ENCODE measurements around the gene SDR39U1. TPM values are rescaled to one million over a fixed set of nuclear protein-coding genes. Genes with fewer than 3 reads are reported as not detected.
A peak's percentile ranks its signal among the peaks of the same experiment; 100 is the strongest.

The SDR39U1 gene
- total RNA-seq, 1 experiment from 2014 or later = 61.8 TPM

GRCh38 chr14:24411443-24412389 lies 30.9 kb downstream of the SDR39U1 start:
- intact Hi-C loops (cut with micrococcal nuclease) = loop anchor here (1.0 kb wide), 1 partner anchor 46 kb away; no protein-coding TSS in a partner anchor
- Histone ChIP-seq H3K27me3 (ENCODE audit: insufficient read depth, low read length) (no peaks in the 10 kb centered on the region), H3K4me3 (replicated peaks in 1 of 2; ENCODE audit: low read depth in 1 of 2, low read length in 2 of 2) (no peak overlapping the region), H3K4me2 (ENCODE audit: low read length) (no peak overlapping the region), H3K36me3 (ENCODE audit: control insufficient read depth in 1 of 2, insufficient read depth in 2 of 2, low read length in 2 of 2) (no peaks in the 10 kb centered on the region), H3K9me2 (ENCODE audit: insufficient read depth) (no peaks in the 10 kb centered on the region), H3K4me1 (ENCODE audit: control insufficient read depth in 1 of 2, insufficient read depth in 2 of 2, low read length in 2 of 2) (no peaks in the 10 kb centered on the region), H3K79me2 (ENCODE audit: insufficient read depth, low read length) (no peaks in the 10 kb centered on the region), H3K9ac (ENCODE audit: low read length) (no peak overlapping the region), H4K20me1 (ENCODE audit: insufficient read depth) (no peaks in the 10 kb centered on the region), H2AFZ (ENCODE audit: low read depth, low read length, poor library complexity, severe bottlenecking) (peak overlapping the region; percentile 34), H3K27ac (ENCODE audit: low read depth, low read length) (no peak overlapping the region), H3K9me3 (ENCODE audit: control insufficient read depth in 1 of 2, insufficient read depth in 1 of 2, low read depth in 1 of 2, low read length in 2 of 2) (no peaks in the 10 kb centered on the region)
- TF ChIP-seq JUND (IDR thresholded peaks at IDR 0.05) (no peak), SRF (IDR thresholded peaks at IDR 0.05; ENCODE audit: low read depth) (no peak), ZNF274 (IDR thresholded peaks at IDR 0.05; ENCODE audit: low read depth, low read length) (no peak), POLR2AphosphoS5 (IDR thresholded peaks at IDR 0.05; ENCODE audit: low read depth, low read length) (no peak), CTCF (IDR thresholded peaks at IDR 0.05 in 2 of 3, conservative IDR thresholded peaks at IDR 0.05 in 1 of 3; ENCODE audit: borderline replicate concordance in 1 of 3, insufficient read depth in 1 of 3, low read depth in 2 of 3, low read length in 2 of 3) (peak; percentile 79 to 84 (median 81)), YY1 (IDR thresholded peaks at IDR 0.05; ENCODE audit: extremely low read depth, insufficient replicate concordance, low read depth, low read length) (peak; percentile 26), MAX (IDR thresholded peaks at IDR 0.05) (0 out of 2 replicates have a peak, but pooled peaks have one; percentile 29), SP1 (IDR thresholded peaks at IDR 0.05; ENCODE audit: low read depth) (peak; percentile 32; the same call in 1 of the 2 replicates), ZBTB33 (IDR thresholded peaks at IDR 0.05; ENCODE audit: extremely low read depth, insufficient replicate concordance, low read length) (no peak), CBX3 (IDR thresholded peaks at IDR 0.05; ENCODE audit: low read depth) (no peak), SIN3A (IDR thresholded peaks at IDR 0.05; ENCODE audit: low read depth) (no peak), EZH2phosphoT487 (IDR thresholded peaks at IDR 0.05; ENCODE audit: borderline replicate concordance) (no peak), ZFX (IDR thresholded peaks at IDR 0.05) (no peak), CEBPB (IDR thresholded peaks at IDR 0.05; ENCODE audit: low read depth) (no peak), EZH2 (IDR thresholded peaks at IDR 0.05) (no peak), ELF1 (IDR thresholded peaks at IDR 0.05; ENCODE audit: borderline replicate concordance, low read depth) (no peak), RAD21 (IDR thresholded peaks at IDR 0.05; ENCODE audit: low read depth) (peak; percentile 61)
- CTCF ChIA-PET = interaction anchor here (3.5 kb wide), 1 partner anchor 78 kb away, joined by 11 read pairs; no protein-coding TSS in a partner anchor
- RAD21 ChIA-PET (ENCODE audit: low non-redundant PET in 1 of 2, low total read pairs in 2 of 2, uncharacterized antibody in 2 of 2, unreplicated experiment in 2 of 2) = no interaction called here
- ATAC-seq (peak; percentile 92), DNase-seq (ENCODE audit: low read depth, low spot score) (peak; percentile 51)
- POLR2A ChIA-PET = interaction anchor here (1.0 kb wide), 1 partner anchor 17 kb away, joined by 3 read pairs; no protein-coding TSS in a partner anchor
- BruUV-seq (replicated peaks) = no TSS peak
